Pulmonary artery endothelial cell (primary cell): ENCODE measurements around the gene GIMD1. TPM values are rescaled to one million over a fixed set of nuclear protein-coding genes. Genes with fewer than 3 reads are reported as not detected.

ENCODE experiments used
- DNase-seq: peaks from one replicate; pipeline ENCODE4 v3.0.0-alpha.2; 2011; ENCODE audit warnings: low read depth, low spot score
- total RNA-seq: library from RNA; depleted of rRNA; stranded (reverse); fragments of >200 nt; gene quantifications from 2 replicates; pipeline ENCODE4 v1.2.3, GENCODE V29; 2014

GIMD1 gene
- total RNA-seq, 1 donor from 2014 or later, result not detected

GRCh38 chr4:106315476-106315967, 53.1 kb downstream of the GIMD1 start:
- DNase-seq, result no peak

GRCh38 chr4:106314960-106315359, 53.6 kb downstream of the GIMD1 start:
- DNase-seq, result no peak

GRCh38 chr4:106312997-106313522, 55.5 kb downstream of the GIMD1 start:
- no peak for DNase-seq

- DNase-seq, result no peak
These were observed 56.2 kb downstream of the GIMD1 start for GRCh38 chr4:106312377-106312776.

Other genes starting within 250 kb of the GIMD1 start
- gene TBCK, start 52.6 kb downstream of the GIMD1 start, total RNA-seq, result 10.7 and 38.2 TPM in 2 replicates
- gene AIMP1, start 52.2 kb downstream of the GIMD1 start, total RNA-seq, result 22.6 and 30.8 TPM in 2 replicates